HG03175 (cell line): Measurements from ENCODE around the gene SUSD6.
A peak's percentile ranks its signal among the peaks of the same experiment; 100 is the strongest.

Experiments used
- ATAC-seq: cut with Tn5 transposase; IDR thresholded peaks from one replicate; pipeline ENCODE4 v1.9.1; 2021; ENCODE audit warnings: mild to moderate bottlenecking, moderate library complexity; ENCODE audit not compliant: unreplicated experiment

SUSD6 gene

GRCh38 chr14:69671365-69672030 is 60.1 kb downstream of the SUSD6 start:
- ATAC-seq, result no peak

GRCh38 chr14:69672356-69672755 is 61.0 kb downstream of the SUSD6 start:
- ATAC-seq, result no peak

DNA sequence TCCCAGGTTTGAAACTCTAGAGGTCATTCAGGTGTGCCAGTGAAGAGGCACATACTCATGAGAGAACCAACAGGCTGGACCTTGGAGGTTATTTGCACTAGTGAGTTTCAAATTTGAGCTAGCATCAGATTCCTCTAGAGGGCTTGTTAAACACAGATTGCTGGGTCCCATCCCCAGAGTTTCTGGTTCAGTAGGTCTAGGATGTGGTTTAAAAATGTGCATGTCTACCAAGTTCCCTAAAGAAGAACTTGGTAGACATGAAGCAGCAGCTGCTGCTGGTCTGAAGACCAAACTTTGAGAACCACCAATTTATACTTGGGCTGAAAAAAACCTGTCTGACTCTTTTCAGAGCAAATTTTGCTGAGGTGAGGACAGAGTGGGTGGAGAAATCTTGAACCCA is 61.7 kb downstream of the SUSD6 start:
- peak; percentile 40 for ATAC-seq

DNA sequence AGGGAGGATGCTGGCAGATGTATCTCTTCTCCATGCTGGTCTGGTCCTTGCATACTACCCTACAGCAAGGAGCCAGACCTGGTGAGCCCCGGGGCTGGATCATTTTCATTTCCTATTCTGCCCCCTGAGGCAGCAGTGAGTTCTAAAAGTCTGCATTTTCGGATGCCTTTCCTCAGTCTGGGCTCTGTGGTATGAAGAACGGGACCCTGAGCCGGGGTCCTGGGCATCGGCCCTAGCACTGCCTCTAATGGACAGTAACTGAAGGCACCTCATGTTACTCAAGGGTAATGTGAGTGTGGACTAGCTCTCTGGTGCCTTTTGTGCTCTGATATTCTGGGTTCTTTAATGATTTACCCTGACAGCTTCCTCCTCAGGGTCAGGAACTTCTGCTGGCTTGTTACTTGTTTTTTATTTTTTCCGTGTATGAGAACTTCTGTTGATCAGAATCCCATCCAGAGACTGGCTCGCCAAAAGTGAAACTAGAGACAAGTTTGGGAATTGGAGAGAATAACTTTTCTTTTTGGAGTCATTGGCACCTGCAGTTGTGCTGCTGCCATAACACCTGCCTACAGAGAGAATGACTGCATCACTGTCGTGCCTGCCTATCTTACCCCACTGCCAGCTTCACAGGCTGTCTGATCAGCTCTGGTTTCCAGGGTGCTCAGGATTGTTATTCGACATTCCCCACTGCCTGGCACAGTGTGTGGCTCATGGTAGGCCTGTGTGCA is 62.3 kb downstream of the SUSD6 start:
- ATAC-seq, result peak; percentile 28

- no peak for ATAC-seq
Measured at GRCh38 chr14:69674546-69675244, 63.3 kb downstream of the SUSD6 start.

DNA sequence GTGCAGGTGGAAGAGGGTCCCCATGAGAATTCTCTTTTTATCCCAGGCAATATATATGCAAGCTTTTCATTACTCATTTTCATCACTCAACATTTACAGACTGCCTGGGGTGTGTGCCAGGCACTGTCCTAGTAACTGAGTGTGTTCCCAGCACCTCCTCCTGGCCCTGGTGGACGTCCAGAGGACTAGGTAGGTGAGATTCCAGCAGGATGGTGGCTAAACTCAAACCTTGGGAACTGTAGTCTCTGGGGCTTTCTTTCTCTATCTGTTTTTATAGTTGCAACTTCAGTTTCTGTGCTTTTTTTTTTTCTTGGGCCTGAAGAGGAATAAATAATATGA is 63.8 kb downstream of the SUSD6 start:
- ATAC-seq, result no peak

DNA sequence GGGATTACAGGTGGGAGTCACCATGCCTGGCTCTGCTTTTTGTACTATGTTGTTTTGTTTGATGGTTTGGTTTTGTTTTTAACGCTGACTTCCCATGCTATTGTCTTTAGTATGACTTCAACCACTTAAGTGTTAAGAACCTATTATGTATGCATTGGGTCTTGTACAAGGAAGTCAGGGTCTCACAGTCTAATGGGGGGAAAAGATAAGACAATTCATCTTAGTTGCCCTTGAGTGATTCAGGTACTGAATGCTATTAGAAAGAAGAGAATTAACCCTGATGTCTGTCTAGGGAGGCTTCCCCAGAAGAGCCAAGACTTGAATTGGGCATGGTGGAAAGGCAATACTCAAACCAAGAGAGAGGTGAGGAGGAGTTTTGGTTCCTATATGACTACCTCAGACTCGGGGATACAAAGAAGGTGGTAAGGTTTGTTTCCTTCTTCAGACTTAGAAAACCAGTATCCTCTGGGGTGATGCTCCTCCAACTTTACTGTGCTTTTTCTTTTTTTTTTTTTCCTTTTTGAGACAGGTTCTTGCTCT is 64.6 kb downstream of the SUSD6 start:
- ATAC-seq, result peak; percentile 83

GRCh38 chr14:69676723-69677122 is 65.3 kb downstream of the SUSD6 start:
- ATAC-seq, result no peak

GRCh38 chr14:69680297-69680696 is 68.9 kb downstream of the SUSD6 start:
- no peak for ATAC-seq

GRCh38 chr14:69682136-69682535 is 70.7 kb downstream of the SUSD6 start:
- ATAC-seq, result no peak

DNA sequence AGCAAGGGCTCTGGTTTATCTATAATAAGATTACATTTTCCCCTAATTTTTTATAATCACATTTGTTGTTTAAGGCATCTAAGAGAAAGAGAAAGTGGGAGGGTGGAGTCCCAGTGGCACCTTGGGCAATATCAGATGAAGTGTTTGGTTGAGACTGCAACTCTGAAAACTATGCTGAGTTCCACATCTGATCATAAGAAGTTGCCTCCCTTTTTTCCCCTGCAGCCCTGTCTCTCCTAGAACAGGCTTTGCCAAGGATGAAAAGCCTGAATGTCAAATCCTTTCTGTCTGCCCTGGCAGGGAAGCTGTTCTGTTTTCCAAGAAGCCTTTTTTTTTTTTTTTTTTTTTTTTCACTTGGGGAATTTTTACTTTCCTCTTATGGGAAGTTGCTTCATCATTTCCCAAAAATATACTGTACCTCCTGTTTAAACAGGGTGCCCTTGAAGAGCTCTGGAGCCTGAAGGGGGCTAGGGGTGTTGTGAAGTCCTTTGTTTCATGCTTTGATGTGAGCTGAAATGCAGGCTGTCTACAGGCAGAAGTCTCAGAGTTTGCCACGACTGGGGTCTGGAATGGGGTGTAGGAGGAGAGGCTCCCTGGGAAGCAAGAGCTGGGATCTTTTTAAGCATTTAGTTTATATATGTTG is 71.3 kb downstream of the SUSD6 start:
- ATAC-seq, result no peak

- ATAC-seq, result peak; percentile 77
Measured at GRCh38 chr14:69683971-69684370, 72.6 kb downstream of the SUSD6 start.

- no peak for ATAC-seq
Measured at GRCh38 chr14:69684461-69685217, 73.2 kb downstream of the SUSD6 start.

DNA sequence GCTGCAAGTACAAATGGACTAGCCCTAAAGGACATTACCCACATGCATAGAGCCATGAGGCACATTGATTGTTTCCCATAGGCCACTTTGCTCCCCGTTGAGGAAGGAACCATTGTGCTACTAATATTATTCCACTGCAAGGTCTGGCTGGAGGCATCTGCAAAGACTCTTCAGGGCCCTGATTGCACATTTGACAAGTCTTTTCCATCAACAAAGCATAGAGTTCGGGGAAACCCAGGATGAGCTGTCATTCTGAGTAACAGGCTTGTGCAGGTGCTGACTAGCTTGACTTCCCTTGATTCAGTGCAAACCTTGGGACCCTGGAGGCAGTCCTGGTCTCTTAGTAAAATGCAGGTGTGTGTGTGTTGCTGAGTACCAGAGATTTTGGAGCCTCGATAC is 73.8 kb downstream of the SUSD6 start:
- ATAC-seq, result no peak

GRCh38 chr14:69685716-69686115 is 74.3 kb downstream of the SUSD6 start:
- ATAC-seq, result no peak

GRCh38 chr14:69687606-69688298 is 76.4 kb downstream of the SUSD6 start:
- ATAC-seq, result no peak

GRCh38 chr14:69688299-69688649 is 76.9 kb downstream of the SUSD6 start:
- ATAC-seq, result no peak

GRCh38 chr14:69690042-69690441 is 78.6 kb downstream of the SUSD6 start:
- ATAC-seq, result no peak

DNA sequence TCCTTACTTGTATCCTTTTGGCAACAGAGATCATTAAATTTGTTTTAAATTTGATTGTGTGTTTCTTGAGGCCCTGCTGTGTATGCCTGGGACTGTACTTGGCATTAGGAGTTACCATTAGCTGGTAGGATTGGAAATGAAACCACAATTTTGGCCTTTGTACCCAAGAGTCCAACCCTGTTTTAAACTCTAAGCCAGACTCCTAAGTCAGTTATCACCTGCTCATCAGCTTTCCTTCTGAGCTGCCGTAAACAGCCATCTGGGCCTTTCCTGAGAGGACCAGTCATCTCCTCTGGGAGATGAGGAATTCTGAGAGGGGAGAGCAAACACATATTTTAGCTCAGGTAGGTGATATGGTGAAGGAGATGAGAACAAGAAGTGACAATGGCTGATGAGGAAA is 81.2 kb downstream of the SUSD6 start:
- no peak for ATAC-seq

DNA sequence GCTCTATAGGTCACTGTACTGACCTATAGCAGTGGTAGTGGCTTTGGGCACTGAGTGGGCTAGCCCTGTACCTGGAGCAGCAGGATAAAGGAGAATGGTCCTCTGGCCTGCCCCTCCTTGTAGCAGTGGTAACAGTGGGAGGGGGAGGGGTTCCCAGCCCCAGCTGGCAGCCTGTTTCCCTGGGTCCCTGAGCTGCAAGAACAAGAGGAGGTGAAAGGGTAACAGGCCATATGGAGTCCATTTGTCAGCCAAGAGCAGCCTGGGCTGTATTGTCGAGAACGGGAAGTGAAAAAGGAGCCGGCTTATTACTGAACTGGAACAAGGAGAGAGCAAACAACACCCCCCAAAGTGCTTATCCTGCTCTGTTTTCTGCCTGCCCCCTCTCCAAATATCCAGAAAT is 81.7 kb downstream of the SUSD6 start:
- no peak for ATAC-seq
